Osteocyte (in vitro differentiated cells): ENCODE data around the gene AVP. TPM values are rescaled to one million over a fixed set of nuclear protein-coding genes. Genes with fewer than 3 reads are reported as not detected.

Source experiments
- DNase-seq: peaks from one replicate; pipeline ENCODE4 v3.0.0; 2021; ENCODE audit warnings: mixed read lengths; ENCODE audit not compliant: unreplicated experiment; ENCODE audit errors: extremely low spot score
- H3K27ac Mint-ChIP-seq: one replicate; pipeline ENCODE4 v1.8.0; 2021; ENCODE audit warnings: mild to moderate bottlenecking, mixed read lengths; ENCODE audit not compliant: unreplicated experiment
- H3K27me3 Mint-ChIP-seq: one replicate; pipeline ENCODE4 v1.8.0; 2021; ENCODE audit warnings: mixed read lengths; ENCODE audit not compliant: unreplicated experiment
- H3K36me3 Mint-ChIP-seq: one replicate; pipeline ENCODE4 v1.8.0; 2021; ENCODE audit warnings: mixed read lengths; ENCODE audit not compliant: unreplicated experiment
- H3K4me1 Mint-ChIP-seq: one replicate; pipeline ENCODE4 v1.8.0; 2021; ENCODE audit warnings: mixed read lengths; ENCODE audit not compliant: unreplicated experiment
- H3K4me3 Mint-ChIP-seq: one replicate; pipeline ENCODE4 v1.8.0; 2021; ENCODE audit warnings: mild to moderate bottlenecking, moderate library complexity, mixed read lengths; ENCODE audit not compliant: unreplicated experiment
- H3K9me3 Mint-ChIP-seq: one replicate; pipeline ENCODE4 v1.8.0; 2021; ENCODE audit warnings: mixed read lengths; ENCODE audit not compliant: unreplicated experiment
- total RNA-seq: library from RNA; stranded (reverse); gene quantifications from 2 replicates; pipeline ENCODE4 v1.2.1, GENCODE V29; 2021
- TF ChIP-seq, protein P1 (sequence below): fragments of 200-600 bp; sonication (generic); IDR thresholded peaks from 2 replicates; pipeline ENCODE4 v1.5.0; 2021; ENCODE audit warnings: antibody characterized with exemption, mild to moderate bottlenecking, moderate library complexity

Gene AVP
- total RNA-seq, 1 donor from 2014 or later = not detected

GRCh38 chr20:3045042-3045815, 39.3 kb downstream of the AVP start:
- Mint-ChIP-seq H3K36me3 (peaks cover 18% of the 10 kb centered on the region), H3K9me3 (no peaks in the 10 kb centered on the region), H3K4me3 (peak overlapping the region; percentile 87), H3K27ac (peak overlapping the region; percentile 80), H3K4me1 (peaks cover 23% of the 10 kb centered on the region), H3K27me3 (no peaks in the 10 kb centered on the region)
- TF ChIP-seq, protein P1, sequence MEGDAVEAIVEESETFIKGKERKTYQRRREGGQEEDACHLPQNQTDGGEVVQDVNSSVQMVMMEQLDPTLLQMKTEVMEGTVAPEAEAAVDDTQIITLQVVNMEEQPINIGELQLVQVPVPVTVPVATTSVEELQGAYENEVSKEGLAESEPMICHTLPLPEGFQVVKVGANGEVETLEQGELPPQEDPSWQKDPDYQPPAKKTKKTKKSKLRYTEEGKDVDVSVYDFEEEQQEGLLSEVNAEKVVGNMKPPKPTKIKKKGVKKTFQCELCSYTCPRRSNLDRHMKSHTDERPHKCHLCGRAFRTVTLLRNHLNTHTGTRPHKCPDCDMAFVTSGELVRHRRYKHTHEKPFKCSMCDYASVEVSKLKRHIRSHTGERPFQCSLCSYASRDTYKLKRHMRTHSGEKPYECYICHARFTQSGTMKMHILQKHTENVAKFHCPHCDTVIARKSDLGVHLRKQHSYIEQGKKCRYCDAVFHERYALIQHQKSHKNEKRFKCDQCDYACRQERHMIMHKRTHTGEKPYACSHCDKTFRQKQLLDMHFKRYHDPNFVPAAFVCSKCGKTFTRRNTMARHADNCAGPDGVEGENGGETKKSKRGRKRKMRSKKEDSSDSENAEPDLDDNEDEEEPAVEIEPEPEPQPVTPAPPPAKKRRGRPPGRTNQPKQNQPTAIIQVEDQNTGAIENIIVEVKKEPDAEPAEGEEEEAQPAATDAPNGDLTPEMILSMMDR = no peak
- DNase-seq = no peak

- no peaks in the 10 kb centered on the region for H3K27me3 Mint-ChIP-seq
- no peak overlapping the region for H3K27ac Mint-ChIP-seq
- peaks cover 19% of the 10 kb centered on the region for H3K36me3 Mint-ChIP-seq
- DNase-seq = no peak
- TF ChIP-seq, protein P1 = no peak
- peak overlapping the region; percentile 87 for H3K4me3 Mint-ChIP-seq
- peaks cover 23% of the 10 kb centered on the region for H3K4me1 Mint-ChIP-seq
- no peaks in the 10 kb centered on the region for H3K9me3 Mint-ChIP-seq
Observed at GRCh38 chr20:3044336-3044965, 40.1 kb downstream of the AVP start.

DNA sequence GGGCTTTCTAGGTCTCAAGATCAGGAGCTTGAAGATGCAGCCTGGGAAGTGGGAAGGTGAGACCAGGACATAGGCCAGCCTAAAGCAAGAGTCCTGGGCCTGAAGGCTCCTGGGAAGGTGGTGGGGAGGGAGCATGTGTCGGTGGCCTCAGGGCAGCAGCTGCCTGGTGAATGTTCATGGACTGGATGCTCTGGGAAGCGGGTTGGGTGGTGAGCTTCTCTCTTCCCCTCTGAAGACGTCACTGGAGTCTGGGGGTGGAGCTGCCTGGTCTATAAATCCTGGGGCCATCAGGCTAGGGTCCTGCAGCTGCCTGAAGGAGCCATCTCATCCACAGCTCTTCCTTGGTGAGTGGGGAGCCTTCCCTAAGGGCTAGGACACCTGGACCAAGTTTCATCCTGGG, 41.2 kb downstream of the AVP start, which contains the start of gene GNRH2:
Gene GNRH2, plus strand, starts transcription at position 301 of the 400 bp plus-strand sequence. CDS start 793 bp downstream, outside the sequence.
- Mint-ChIP-seq H3K4me1 (peaks cover 23% of the 10 kb centered on the region), H3K9me3 (no peaks in the 10 kb centered on the region), H3K36me3 (peaks cover 23% of the 10 kb centered on the region), H3K27ac (no peak within 1 kb of the TSS), H3K4me3 (no peak within 1 kb of the TSS), H3K27me3 (no peaks in the 10 kb centered on the region)
- no peak for DNase-seq
- TF ChIP-seq, protein P1 = no peak

GRCh38 chr20:3042625-3043024, 41.9 kb downstream of the AVP start:
- H3K27me3 Mint-ChIP-seq = no peaks in the 10 kb centered on the region
- H3K9me3 Mint-ChIP-seq = no peaks in the 10 kb centered on the region
- H3K4me3 Mint-ChIP-seq = no peak overlapping the region
- H3K4me1 Mint-ChIP-seq = peaks cover 23% of the 10 kb centered on the region
- no peak for DNase-seq
- TF ChIP-seq, protein P1 = no peak
- H3K27ac Mint-ChIP-seq = no peak overlapping the region
- H3K36me3 Mint-ChIP-seq = peaks cover 19% of the 10 kb centered on the region

DNA sequence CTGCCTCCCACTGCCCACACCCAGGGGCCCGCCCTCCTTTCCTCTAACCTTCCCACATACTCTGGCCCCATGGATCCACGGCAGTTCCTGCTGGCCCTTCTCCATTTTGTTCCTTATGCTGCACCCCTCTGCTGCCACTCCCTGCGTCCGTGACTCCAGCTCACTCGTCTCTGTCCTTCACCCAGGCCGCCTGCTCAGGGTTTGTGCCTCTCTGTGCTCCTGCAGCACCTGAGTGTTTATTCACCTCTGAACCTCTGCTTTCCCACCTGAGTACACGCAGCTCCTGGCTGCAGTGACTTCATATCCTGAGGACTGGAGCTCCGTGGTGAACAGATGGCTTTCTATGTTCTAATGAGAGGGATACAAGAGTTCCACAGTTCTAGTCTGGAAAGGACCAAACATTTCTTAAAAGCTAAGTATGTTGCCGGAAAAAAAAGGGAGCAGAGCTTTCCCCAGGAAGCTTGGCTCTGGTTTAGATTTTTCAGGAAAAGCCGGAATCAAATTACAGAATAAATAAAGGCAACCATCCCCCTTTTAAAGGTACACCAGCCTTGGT, 42.6 kb downstream of the AVP start:
- Mint-ChIP-seq H3K9me3 (no peaks in the 10 kb centered on the region), H3K27me3 (no peaks in the 10 kb centered on the region), H3K4me1 (peaks cover 21% of the 10 kb centered on the region), H3K27ac (peak overlapping the region; percentile 74), H3K4me3 (no peak overlapping the region), H3K36me3 (peaks cover 19% of the 10 kb centered on the region)
- TF ChIP-seq, protein P1 = no peak
- DNase-seq = no peak
